HCT116 (cell line): ENCODE measurements around the gene NKX6-2. TPM values are rescaled to one million over a fixed set of nuclear protein-coding genes. Genes with fewer than 3 reads are reported as not detected.

Experiments used
- ATAC-seq: fragments of 200-7000 bp; cut with Tn5 transposase; 2 replicates; pipeline ENCODE4 v1.9.1; 2020; ENCODE audit warnings: mild to moderate bottlenecking, moderate library complexity
- BruUV-seq: library from RNA; stranded (reverse); fragments of 400-500 nt; replicated peaks from 2 replicates; lab custom pipeline; 2021; lab: Mats Ljungman, UMichigan
- CTCF ChIA-PET: fragments of 300-600 bp; sonication (Branson Sonifier 250); formaldehyde crosslinking; loops from one replicate; lab custom pipeline; 2021; ENCODE audit warnings: antibody characterized with exemption; lab: Charles Lee
- POLR2A ChIA-PET: fragments of 300-600, 350-600 bp; sonication (Branson Sonifier 250); formaldehyde crosslinking; loops from one replicate; lab custom pipeline; 2021; ENCODE audit warnings: antibody characterized with exemption; lab: Charles Lee
- RAD21 ChIA-PET, 2 experiments: fragments of 300-600 bp; sonication (Branson Sonifier 250); formaldehyde crosslinking; loops; one replicate each; lab custom pipeline; 2023; ENCODE audit warnings: low total read pairs in 2 of 2; ENCODE audit not compliant: uncharacterized antibody in 2 of 2, unreplicated experiment in 2 of 2, low non-redundant PET in 1 of 2; lab: Charles Lee
- DNase-seq: peaks from one replicate; pipeline ENCODE4 v3.0.0-alpha.2; 2010; ENCODE audit warnings: low read depth, low spot score
- H2AFZ ChIP-seq: fragments of 200-600 bp; shearing (Covaris generic), sonication (generic); 2 replicates; pipeline ENCODE4 v1.6.1; 2017; ENCODE audit warnings: low read depth, mixed run types, mixed read lengths, antibody characterized with exemption, low read length; ENCODE audit not compliant: poor library complexity, severe bottlenecking
- H3K27ac ChIP-seq: 2 replicates; pipeline ENCODE4 v1.5.1; 2012; ENCODE audit warnings: low read depth, low read length
- H3K27me3 ChIP-seq: fragments of 200-600 bp; sonication (generic); 2 replicates; pipeline ENCODE4 v1.6.1; 2016; ENCODE audit warnings: mixed run types, low read length, mixed read lengths; ENCODE audit not compliant: insufficient read depth
- H3K36me3 ChIP-seq, 2 experiments: fragments of 200-500 bp in 1 of 2; fragments of 200-600 bp in 1 of 2; sonication (Bioruptor generic) in 1 of 2; sonication (generic) in 1 of 2; 2 replicates each; pipeline versions ENCODE4 v1.5.1 to v1.6.1; 2014 to 2016; ENCODE audit warnings: low read length in 2 of 2, inconsistent platforms in 1 of 2, mixed read lengths in 1 of 2, mixed run types in 1 of 2; ENCODE audit not compliant: insufficient read depth in 2 of 2, control insufficient read depth in 1 of 2
- H3K4me1 ChIP-seq, 2 experiments: fragments of 200-600 bp in 1 of 2; sonication (generic) in 1 of 2; 2 replicates each; pipeline versions ENCODE4 v1.5.1 to v1.6.1; 2012 to 2017; ENCODE audit warnings: low read length in 2 of 2, inconsistent platforms in 1 of 2, mild to moderate bottlenecking in 1 of 2, mixed read lengths in 1 of 2, mixed run types in 1 of 2, moderate library complexity in 1 of 2; ENCODE audit not compliant: insufficient read depth in 2 of 2, control insufficient read depth in 1 of 2
- H3K4me2 ChIP-seq: fragments of 200-600 bp; sonication (generic); 2 replicates; pipeline ENCODE4 v1.6.1; 2017; ENCODE audit warnings: mixed run types, low read length, mixed read lengths
- H3K4me3 ChIP-seq, 2 experiments: fragments of 200-600 bp in 1 of 2; sonication (generic) in 1 of 2; replicated peaks in 1 of 2; 2 replicates each; pipeline ENCODE4 v1.5.1; 2011 to 2016; ENCODE audit warnings: low read length in 2 of 2, control low read depth in 1 of 2, low read depth in 1 of 2, mild to moderate bottlenecking in 1 of 2, mixed read lengths in 1 of 2, mixed run types in 1 of 2
- H3K79me2 ChIP-seq: fragments of 200-600 bp; sonication (generic); 2 replicates; pipeline ENCODE4 v1.6.1; 2017; ENCODE audit warnings: mild to moderate bottlenecking, mixed run types, low read length, moderate library complexity, mixed read lengths; ENCODE audit not compliant: insufficient read depth
- H3K9ac ChIP-seq: fragments of 200-600 bp; sonication (generic); 2 replicates; pipeline ENCODE4 v1.6.1; 2016; ENCODE audit warnings: low read length, mixed read lengths
- H3K9me2 ChIP-seq: fragments of 200-600 bp; sonication (generic), shearing (Covaris generic); 2 replicates; pipeline ENCODE4 v1.6.1; 2017; ENCODE audit warnings: mixed run types, mild to moderate bottlenecking, moderate library complexity; ENCODE audit not compliant: insufficient read depth
- H3K9me3 ChIP-seq, 2 experiments: fragments of 200-500 bp in 1 of 2; fragments of 200-600 bp in 1 of 2; sonication (Bioruptor generic) in 1 of 2; sonication (generic) in 1 of 2; 2 replicates each; pipeline ENCODE4 v1.6.1; 2014 to 2017; ENCODE audit warnings: low read length in 2 of 2, mixed read lengths in 2 of 2, inconsistent platforms in 1 of 2, low read depth in 1 of 2, mild to moderate bottlenecking in 1 of 2, mixed run types in 1 of 2, moderate library complexity in 1 of 2; ENCODE audit not compliant: control insufficient read depth in 1 of 2, insufficient read depth in 1 of 2
- H4K20me1 ChIP-seq: fragments of 200-600 bp; sonication (generic), shearing (Covaris generic); 2 replicates; pipeline ENCODE4 v1.6.1; 2017; ENCODE audit warnings: mixed run types, mild to moderate bottlenecking, moderate library complexity; ENCODE audit not compliant: insufficient read depth
- CBX3 ChIP-seq: IDR thresholded peaks from 2 replicates; pipeline ENCODE4 v1.6.1; 2012; ENCODE audit warnings: low read depth
- CEBPB ChIP-seq: IDR thresholded peaks from 2 replicates; pipeline ENCODE4 v1.6.1; 2012; ENCODE audit warnings: low read depth
- EZH2 ChIP-seq: fragments of 200-600 bp; sonication (generic); IDR thresholded peaks from 2 replicates; pipeline ENCODE4 v1.6.1; 2017; ENCODE audit warnings: antibody characterized with exemption, mixed run types
- EZH2phosphoT487 ChIP-seq: fragments of 200-600 bp; IDR thresholded peaks from 2 replicates; pipeline ENCODE4 v1.6.1; 2018; ENCODE audit warnings: antibody characterized with exemption, borderline replicate concordance
- FOSL1 ChIP-seq: IDR thresholded peaks from 2 replicates; pipeline ENCODE4 v1.6.1; 2012; ENCODE audit warnings: low read depth
- JUND ChIP-seq: IDR thresholded peaks from 2 replicates; pipeline ENCODE4 v1.6.1; 2012
- POLR2A ChIP-seq: IDR thresholded peaks from 2 replicates; pipeline ENCODE4 v1.7.0; 2011; ENCODE audit warnings: borderline replicate concordance; ENCODE audit not compliant: insufficient read depth, insufficient read length; ENCODE audit errors: extremely low read depth
- POLR2AphosphoS5 ChIP-seq: IDR thresholded peaks from 2 replicates; pipeline ENCODE4 v1.6.1; 2011; ENCODE audit warnings: mild to moderate bottlenecking, low read depth, low read length, moderate library complexity
- RAD21 ChIP-seq: IDR thresholded peaks from 2 replicates; pipeline ENCODE4 v1.6.1; 2012; ENCODE audit warnings: low read depth, mild to moderate bottlenecking
- SIN3A ChIP-seq: IDR thresholded peaks from 2 replicates; pipeline ENCODE4 v1.6.1; 2012; ENCODE audit warnings: low read depth
- SP1 ChIP-seq: IDR thresholded peaks from 2 replicates; pipeline ENCODE4 v1.6.1; 2012; ENCODE audit warnings: low read depth
- SRF ChIP-seq: IDR thresholded peaks from 2 replicates; pipeline ENCODE4 v1.6.1; 2012; ENCODE audit warnings: low read depth
- TCF7L2 ChIP-seq: IDR thresholded peaks from 2 replicates; pipeline ENCODE4 v1.7.0; 2011; ENCODE audit warnings: borderline replicate concordance, inconsistent platforms; ENCODE audit not compliant: insufficient read depth, insufficient read length; ENCODE audit errors: extremely low read depth
- YY1 ChIP-seq: IDR thresholded peaks from 2 replicates; pipeline ENCODE4 v1.6.1; 2011; ENCODE audit warnings: low read length, low read depth, moderate library complexity, mild to moderate bottlenecking; ENCODE audit not compliant: insufficient replicate concordance; ENCODE audit errors: extremely low read depth
- ZFX ChIP-seq: fragments of 450-650 bp; IDR thresholded peaks from 2 replicates; pipeline ENCODE4 v1.6.1; 2017
- intact Hi-C: fragments of 100-400 bp; cut with micrococcal nuclease; formaldehyde crosslinking; loops from 2 replicates; pipeline ENCODE4 v1.10.0; 2022
- total RNA-seq: library from RNA; stranded (reverse); gene quantifications from one replicate; pipeline ENCODE4 v1.2.1, GENCODE V29; 2021; ENCODE audit not compliant: unreplicated experiment
- TF ChIP-seq, protein P1 (sequence below): IDR thresholded peaks from 2 replicates; pipeline ENCODE4 v1.6.1; 2011; ENCODE audit warnings: mild to moderate bottlenecking, low read length, moderate library complexity; ENCODE audit not compliant: insufficient replicate concordance; ENCODE audit errors: extremely low read depth
- TF ChIP-seq, protein P2 (sequence below), 3 experiments: fragments of 200-600 bp in 1 of 3; sonication (generic) in 1 of 3; IDR thresholded peaks in 2 of 3; conservative IDR thresholded peaks in 1 of 3; 2 replicates each; pipeline ENCODE4 v1.5.1; 2012 to 2017; ENCODE audit warnings: low read depth in 2 of 3, low read length in 2 of 3, antibody characterized with exemption in 1 of 3, borderline replicate concordance in 1 of 3, control low read depth in 1 of 3, mild to moderate bottlenecking in 1 of 3, mixed read lengths in 1 of 3, mixed run types in 1 of 3, moderate library complexity in 1 of 3; ENCODE audit not compliant: insufficient read depth in 1 of 3
- TF ChIP-seq, protein P3 (sequence below): IDR thresholded peaks from 2 replicates; pipeline ENCODE4 v1.6.1; 2012; ENCODE audit warnings: low read depth
- TF ChIP-seq, protein P4 (sequence below): IDR thresholded peaks from 2 replicates; pipeline ENCODE4 v1.6.1; 2012

NKX6-2 gene
- total RNA-seq, 1 experiment from 2014 or later = not detected

DNA sequence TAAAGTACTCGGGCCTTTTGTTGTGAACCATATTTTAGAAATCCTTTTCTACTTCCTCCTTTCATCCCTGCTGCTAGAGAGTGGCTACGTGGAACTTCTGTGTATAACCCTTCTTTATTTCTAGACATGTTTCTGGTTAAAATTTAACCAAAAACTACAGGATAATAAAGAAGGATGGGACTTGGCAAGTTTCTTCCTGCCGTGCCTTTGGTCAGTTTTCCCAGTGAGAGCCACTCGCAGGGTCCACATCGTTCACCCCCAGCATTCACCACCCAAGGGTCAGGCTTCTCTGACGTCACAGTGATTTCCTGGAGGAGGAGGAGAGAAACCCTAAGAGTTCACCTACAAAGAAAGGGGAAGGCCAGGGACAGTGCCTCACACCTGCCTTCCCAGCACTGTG, 45.4 kb downstream of the NKX6-2 start:
- Histone ChIP-seq H3K9me2 (no peaks in the 10 kb centered on the region), H3K27me3 (no peaks in the 10 kb centered on the region), H3K4me2 (no peak overlapping the region), H3K36me3 (no peaks in the 10 kb centered on the region), H3K9me3 (no peaks in the 10 kb centered on the region), H3K27ac (no peak overlapping the region), H3K4me3 (no peak overlapping the region), H3K79me2 (no peaks in the 10 kb centered on the region), H4K20me1 (no peaks in the 10 kb centered on the region), H3K4me1 (no peaks in the 10 kb centered on the region), H3K9ac (no peak overlapping the region), H2AFZ (no peak overlapping the region)
- TF ChIP-seq EZH2 (no peak), SP1 (no peak), YY1 (no peak), SRF (no peak), ZFX (no peak), RAD21 (no peak), SIN3A (no peak), POLR2AphosphoS5 (no peak), TCF7L2 (no peak), EZH2phosphoT487 (no peak), POLR2A (no peak), JUND (no peak), FOSL1 (no peak), CBX3 (no peak), CEBPB (no peak)
- TF ChIP-seq, protein P1, sequence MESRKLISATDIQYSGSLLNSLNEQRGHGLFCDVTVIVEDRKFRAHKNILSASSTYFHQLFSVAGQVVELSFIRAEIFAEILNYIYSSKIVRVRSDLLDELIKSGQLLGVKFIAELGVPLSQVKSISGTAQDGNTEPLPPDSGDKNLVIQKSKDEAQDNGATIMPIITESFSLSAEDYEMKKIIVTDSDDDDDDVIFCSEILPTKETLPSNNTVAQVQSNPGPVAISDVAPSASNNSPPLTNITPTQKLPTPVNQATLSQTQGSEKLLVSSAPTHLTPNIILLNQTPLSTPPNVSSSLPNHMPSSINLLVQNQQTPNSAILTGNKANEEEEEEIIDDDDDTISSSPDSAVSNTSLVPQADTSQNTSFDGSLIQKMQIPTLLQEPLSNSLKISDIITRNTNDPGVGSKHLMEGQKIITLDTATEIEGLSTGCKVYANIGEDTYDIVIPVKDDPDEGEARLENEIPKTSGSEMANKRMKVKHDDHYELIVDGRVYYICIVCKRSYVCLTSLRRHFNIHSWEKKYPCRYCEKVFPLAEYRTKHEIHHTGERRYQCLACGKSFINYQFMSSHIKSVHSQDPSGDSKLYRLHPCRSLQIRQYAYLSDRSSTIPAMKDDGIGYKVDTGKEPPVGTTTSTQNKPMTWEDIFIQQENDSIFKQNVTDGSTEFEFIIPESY = no peak
- TF ChIP-seq, protein P2, sequence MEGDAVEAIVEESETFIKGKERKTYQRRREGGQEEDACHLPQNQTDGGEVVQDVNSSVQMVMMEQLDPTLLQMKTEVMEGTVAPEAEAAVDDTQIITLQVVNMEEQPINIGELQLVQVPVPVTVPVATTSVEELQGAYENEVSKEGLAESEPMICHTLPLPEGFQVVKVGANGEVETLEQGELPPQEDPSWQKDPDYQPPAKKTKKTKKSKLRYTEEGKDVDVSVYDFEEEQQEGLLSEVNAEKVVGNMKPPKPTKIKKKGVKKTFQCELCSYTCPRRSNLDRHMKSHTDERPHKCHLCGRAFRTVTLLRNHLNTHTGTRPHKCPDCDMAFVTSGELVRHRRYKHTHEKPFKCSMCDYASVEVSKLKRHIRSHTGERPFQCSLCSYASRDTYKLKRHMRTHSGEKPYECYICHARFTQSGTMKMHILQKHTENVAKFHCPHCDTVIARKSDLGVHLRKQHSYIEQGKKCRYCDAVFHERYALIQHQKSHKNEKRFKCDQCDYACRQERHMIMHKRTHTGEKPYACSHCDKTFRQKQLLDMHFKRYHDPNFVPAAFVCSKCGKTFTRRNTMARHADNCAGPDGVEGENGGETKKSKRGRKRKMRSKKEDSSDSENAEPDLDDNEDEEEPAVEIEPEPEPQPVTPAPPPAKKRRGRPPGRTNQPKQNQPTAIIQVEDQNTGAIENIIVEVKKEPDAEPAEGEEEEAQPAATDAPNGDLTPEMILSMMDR (IDR thresholded peaks at IDR 0.05 in 2 of 3, conservative IDR thresholded peaks at IDR 0.05 in 1 of 3; ENCODE audit: borderline replicate concordance in 1 of 3, insufficient read depth in 1 of 3, low read depth in 2 of 3, low read length in 2 of 3) = no peak
- TF ChIP-seq, protein P3, sequence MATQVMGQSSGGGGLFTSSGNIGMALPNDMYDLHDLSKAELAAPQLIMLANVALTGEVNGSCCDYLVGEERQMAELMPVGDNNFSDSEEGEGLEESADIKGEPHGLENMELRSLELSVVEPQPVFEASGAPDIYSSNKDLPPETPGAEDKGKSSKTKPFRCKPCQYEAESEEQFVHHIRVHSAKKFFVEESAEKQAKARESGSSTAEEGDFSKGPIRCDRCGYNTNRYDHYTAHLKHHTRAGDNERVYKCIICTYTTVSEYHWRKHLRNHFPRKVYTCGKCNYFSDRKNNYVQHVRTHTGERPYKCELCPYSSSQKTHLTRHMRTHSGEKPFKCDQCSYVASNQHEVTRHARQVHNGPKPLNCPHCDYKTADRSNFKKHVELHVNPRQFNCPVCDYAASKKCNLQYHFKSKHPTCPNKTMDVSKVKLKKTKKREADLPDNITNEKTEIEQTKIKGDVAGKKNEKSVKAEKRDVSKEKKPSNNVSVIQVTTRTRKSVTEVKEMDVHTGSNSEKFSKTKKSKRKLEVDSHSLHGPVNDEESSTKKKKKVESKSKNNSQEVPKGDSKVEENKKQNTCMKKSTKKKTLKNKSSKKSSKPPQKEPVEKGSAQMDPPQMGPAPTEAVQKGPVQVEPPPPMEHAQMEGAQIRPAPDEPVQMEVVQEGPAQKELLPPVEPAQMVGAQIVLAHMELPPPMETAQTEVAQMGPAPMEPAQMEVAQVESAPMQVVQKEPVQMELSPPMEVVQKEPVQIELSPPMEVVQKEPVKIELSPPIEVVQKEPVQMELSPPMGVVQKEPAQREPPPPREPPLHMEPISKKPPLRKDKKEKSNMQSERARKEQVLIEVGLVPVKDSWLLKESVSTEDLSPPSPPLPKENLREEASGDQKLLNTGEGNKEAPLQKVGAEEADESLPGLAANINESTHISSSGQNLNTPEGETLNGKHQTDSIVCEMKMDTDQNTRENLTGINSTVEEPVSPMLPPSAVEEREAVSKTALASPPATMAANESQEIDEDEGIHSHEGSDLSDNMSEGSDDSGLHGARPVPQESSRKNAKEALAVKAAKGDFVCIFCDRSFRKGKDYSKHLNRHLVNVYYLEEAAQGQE = no peak
- TF ChIP-seq, protein P4, sequence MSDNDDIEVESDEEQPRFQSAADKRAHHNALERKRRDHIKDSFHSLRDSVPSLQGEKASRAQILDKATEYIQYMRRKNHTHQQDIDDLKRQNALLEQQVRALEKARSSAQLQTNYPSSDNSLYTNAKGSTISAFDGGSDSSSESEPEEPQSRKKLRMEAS = no peak
- ATAC-seq = no peak
- RAD21 ChIA-PET = no interaction called here
- no TSS peak for BruUV-seq
- intact Hi-C loops = no loop called here
- no peak for DNase-seq
- POLR2A ChIA-PET = no interaction called here
- CTCF ChIA-PET = no interaction called here
